OCI-M1 (cell line): ENCODE measurements around the gene PLEKHG2.

ENCODE experiments used
- DNase-seq: peaks from one replicate; lab custom pipeline; 2025; lab: John Stamatoyannopoulos, UW

Gene PLEKHG2

DNA sequence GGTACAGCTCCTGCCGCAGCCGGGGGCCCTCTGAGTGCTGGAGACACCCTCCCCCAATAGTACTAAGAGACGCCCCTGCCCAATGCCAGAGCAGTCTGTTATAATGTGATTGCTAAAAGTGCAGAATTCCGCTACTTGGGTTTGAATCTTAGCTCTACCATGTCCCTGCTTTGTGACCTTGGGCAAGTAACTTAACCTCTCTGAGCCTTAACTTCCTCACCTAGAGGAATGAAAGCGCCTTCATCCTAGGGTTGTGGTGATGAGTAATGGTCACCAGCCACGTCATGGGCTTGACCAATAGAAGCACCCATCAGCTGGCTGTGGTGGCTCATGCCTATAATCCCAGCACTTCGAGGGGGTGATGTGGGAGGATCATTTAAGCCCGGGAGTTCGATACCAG lies 6.5 kb downstream of the PLEKHG2 start:
- DNase-seq, result no peak

DNA sequence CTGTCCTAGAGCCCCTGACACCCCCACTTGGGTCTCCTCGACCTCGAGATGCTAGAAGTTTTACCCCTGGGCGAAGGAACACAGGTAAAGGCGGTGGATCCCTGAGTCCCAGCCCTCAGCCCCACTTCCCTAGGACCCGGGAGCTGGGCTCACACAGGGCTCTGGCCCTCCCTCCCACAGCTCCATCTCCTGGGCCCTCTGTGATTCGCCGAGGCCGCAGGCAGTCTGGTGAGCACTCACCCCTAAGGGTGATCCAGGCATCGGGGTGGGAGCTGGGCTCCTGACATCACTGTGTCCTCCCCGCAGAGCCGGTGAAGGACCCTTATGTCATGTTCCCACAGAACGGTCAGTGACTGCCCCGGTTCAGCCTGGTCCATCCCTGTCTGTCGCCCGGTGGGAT lies 8.3 kb downstream of the PLEKHG2 start:
- no peak for DNase-seq

DNA sequence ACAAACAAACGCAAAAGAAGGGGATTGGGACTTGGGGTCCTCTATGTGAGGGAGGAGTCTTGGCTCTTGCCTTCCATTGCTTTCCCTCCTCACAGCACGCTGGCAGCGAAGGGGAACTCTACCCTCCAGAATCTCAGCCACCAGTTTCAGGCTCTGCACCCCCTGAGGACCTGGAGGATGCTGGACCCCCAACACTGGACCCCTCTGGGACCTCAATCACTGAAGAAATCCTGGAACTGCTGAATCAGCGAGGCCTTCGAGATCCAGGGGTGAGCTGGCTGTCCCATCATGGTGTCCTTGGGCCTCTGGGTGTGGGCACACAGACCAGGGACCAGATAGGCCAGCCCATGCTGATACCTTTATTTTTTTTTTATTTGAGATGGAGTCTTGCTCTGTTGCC lies 9.6 kb downstream of the PLEKHG2 start:
- no peak for DNase-seq

DNA sequence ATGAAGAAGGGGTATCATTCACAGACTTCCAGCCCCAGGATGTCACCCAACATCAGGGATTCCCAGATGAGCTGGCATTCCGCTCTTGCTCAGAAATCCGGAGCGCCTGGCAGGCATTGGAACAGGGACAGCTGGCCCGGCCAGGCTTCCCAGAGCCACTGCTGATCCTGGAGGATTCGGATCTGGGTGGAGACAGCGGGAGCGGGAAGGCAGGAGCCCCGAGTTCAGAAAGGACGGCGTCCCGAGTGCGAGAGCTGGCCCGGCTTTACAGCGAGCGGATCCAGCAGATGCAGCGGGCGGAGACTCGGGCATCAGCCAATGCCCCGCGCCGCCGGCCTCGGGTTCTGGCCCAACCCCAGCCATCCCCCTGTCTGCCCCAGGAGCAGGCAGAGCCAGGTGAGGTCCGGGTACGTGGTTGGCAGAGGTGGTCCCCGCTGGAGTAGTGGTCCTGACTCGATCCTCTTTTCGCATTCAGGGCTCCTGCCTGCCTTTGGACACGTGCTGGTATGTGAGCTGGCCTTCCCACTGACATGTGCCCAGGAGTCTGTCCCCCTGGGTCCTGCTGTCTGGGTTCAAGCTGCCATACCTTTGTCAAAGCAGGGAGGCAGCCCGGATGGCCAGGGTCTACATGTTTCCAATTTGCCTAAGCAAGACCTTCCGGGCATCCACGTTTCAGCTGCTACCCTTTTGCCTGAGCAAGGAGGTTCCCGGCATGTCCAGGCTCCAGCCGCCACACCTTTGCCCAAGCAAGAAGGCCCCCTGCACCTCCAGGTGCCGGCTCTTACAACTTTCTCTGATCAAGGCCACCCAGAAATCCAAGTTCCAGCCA lies 11.0 kb downstream of the PLEKHG2 start:
- DNase-seq, result no peak

DNA sequence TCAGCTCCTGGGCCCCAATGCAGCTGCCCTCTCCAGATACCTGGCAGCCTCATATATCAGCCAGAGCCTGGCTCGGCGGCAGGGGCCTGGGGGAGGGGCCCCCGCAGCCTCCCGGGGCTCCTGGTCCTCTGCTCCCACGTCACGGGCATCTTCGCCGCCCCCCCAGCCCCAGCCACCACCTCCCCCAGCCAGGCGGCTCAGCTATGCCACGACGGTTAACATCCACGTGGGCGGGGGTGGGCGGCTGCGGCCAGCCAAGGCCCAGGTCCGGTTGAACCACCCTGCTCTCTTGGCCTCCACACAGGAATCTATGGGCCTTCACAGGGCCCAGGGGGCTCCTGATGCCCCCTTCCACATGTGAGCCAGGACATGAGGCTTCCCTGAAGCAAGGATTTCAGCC lies 12.5 kb downstream of the PLEKHG2 start:
- no peak for DNase-seq

DNA sequence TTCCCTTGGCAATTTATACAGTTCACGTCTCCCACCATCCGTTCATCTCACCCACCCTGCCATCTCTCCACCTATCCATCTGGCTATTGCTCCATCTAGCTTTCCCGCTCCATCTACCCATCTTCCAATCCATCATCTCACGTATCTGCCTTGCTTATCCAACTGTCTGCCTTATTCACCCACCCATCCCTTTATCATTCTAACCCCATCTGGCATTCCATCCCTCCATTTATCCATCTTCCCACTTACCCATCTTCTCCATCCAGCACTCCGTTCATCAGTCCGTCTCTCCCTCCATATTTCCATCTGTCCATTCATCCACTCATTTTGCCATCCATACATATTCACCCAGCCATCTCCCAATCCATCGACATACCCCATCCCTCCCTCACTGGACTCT lies 13.3 kb downstream of the PLEKHG2 start:
- no peak for DNase-seq

DNA sequence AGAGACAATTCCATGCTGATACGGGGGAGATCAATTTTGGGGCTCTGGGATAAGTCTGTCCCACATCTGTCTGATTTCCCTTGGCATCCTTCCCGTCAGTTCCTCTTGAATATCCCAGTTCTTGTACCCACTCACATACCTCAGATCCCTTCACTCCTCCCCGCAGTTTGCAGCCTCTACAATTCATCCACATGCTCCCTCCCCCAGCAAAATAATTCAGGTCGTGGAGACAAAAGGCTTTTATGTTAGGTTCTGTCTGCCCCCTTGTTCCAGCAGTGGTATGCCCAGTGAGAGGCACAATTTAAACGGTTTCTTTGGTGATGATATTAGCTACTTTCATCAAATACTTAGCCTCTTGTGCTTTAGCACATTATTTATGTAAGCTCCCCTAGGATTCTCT lies 13.7 kb downstream of the PLEKHG2 start:
- no peak for DNase-seq

DNA sequence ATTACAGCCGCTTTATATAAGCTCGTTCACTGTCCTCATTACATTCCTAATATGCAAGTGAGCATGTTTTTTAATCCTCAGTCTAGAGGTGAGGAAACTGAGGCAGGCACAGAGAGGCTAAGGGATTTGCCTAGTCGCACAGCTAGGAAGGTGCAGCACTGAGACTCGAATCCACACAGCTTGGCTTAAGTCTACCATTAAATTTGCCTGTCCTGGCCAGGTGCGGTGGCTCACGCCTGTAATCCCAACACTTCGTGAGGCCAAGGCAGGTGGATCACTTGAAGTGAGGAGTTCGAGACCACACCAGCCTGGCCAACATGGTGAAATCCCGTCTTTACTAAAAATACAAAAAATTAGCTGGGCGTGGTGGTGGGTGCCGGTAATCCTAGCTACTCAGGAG lies 15.2 kb downstream of the PLEKHG2 start:
- DNase-seq, result no peak

DNA sequence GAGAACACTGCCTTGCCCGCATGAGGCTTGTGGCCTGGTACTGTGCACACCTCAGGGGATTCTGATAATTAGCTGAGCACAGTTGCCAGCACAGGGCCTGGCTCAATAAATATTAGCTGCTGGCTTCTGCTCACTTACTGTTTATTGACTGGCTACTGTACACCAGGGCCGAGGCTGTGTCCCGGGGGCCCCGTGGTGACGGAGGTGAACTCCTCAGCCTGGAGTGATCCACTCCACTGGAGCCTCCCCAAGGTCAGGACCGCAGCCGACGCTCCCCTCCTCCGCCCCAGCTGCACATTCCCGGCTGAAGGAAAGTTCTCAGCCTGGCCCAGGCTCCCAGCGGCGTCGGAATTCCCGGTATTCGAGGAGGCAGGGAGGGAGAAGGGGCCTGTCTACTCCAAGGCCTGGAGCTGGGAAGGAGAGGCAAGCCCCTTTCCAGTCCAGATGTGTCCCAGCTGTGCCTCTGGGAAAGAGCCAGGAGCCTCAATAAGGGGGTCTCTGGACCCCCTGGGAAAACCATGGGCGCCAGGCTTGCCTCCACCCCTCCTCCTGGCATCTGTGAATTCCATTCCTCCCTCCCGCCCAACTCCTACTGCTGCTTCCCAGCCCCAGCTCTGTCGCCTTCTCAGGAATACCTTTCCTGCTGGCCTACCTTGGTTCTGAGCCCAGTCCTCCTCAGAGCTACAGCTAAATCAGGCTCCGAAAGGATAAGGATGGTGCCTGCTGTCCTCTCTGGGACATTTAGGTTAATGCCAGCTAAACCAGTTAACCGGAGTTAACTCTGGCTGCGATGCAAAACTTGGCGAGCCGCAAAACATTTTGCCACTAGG lies 16.0 kb downstream of the PLEKHG2 start:
- no peak for DNase-seq

DNA sequence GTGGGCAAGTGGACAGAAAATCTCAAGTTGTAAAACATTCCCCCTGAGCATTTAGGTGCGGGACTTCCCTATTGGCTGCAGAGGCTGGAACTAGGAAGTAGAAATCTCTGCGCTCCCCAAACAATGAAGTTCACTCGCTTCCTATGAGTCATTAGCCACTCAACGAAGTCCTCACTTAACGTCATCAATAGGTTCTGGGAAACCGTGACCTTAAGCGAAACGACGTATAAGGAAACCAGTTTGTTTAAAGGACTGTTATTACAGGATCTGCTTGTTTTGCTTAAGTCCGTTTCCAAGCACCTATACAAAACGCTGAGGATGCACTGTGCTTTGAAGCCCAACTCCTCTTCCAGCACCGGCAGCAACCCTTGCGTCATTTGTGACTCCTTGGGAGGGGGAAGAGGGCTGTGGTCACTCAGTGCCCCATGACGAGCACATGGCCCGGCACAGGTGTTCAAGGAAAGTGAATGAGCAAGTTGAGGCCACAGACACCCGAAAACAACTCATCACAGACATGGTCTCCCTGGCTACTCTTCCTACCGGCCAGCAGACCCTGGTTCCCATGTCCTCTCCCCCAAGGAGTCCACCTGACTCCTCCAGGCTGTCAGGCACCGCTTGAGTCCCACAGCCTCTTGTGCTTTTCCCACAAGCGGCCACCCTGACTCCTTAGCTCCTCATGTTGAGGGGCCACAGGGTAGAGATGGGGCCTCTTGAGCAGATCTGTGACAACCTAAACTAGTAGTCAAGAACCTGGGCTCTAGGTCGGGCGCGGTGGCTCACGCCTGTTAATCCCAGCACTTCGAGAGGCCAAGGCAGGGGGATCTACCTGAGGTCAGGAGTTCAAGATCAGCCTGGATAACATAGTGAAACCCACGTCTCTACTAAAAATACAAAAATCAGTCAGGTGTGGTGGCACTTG lies 18.5 kb downstream of the PLEKHG2 start:
- no peak for DNase-seq

DNA sequence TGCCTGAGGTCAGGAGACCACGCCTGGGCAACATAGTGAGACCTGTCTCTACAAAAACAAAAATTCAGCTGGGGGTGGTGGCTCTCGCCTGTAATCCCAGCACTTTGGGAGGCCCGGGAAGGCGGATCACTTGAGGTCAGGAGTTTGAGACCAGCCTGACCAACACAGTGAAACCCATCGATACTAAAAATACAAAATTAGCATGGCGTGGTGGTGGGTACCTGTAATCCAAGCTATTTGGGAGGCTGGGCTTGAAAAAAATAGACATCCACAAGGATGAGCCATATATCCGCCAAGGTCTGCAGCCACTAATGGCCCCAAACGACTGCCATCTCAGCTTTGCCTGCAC lies 20.2 kb downstream of the PLEKHG2 start:
- DNase-seq, result no peak

DNA sequence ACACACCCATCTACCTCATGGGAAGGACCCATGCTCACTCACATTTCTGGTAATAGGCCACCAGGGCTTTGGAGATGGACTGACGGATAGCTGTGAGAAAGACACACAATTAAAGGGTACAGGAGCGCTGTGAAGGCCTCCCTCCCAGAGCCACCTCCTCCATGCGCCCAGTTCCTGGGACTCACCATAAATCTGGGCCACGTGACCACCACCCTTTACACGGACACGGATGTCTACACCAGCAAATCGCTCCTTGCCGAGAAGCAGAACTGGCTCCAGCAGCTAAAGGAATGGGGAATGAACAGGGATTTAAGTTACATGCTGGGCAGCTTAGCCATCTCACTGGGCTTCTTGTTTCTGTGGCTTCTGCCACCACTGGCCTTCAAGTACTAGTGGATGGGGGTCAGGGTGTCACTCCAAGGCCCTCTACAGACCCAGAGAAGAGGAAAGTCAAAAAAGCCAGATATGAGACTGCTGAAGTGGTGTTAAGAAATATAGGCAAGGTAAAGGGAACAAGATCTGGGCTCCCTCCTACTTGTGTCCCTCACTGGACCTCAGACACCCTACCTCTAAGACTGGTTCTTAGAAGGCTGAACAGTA lies 21.1 kb downstream of the PLEKHG2 start:
- no peak for DNase-seq

DNA sequence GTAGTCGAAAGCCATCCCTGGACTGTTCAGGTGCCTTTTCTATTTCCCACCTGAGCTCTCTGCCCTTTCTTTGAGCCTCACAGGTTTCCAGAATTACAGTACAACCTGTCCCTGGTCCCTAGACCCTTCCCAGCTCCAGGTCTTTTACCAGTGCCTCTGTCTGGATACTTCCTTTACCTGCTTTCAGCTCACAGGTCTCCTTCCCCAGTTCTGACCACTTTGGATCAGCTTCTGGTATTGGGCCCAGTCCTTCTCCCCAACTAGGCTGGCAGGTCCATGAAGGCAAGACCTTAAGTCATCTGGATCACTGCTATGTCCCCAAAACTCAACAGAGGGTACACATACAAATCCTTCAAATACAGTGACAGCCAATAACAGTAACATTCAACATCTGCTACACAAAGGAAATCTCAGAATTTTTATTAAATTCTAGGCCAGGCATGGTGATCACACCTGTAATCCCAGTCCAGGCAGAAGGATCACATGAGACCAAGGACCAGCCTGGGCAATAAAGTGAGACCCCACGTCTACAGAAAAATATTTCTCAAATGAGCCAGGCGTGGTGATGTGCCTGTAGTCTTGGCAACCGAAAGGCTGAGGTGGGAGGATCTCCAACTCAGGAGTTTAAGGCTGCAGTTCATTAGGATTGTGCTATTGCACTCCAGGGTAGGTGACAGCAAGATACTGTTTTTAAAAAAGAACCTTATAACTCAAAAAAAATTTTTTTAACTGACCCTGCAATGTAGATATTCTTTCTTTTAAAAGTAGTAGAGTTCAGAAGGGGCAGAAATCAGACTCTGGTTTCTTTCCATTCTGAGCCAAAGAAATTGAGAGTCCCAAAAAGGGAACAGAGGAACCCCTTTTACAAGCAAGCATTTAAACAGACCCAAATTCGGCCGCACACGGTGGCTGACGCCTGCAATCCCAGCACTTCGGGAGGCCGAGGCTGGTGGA lies 21.9 kb downstream of the PLEKHG2 start:
- DNase-seq, result no peak

DNA sequence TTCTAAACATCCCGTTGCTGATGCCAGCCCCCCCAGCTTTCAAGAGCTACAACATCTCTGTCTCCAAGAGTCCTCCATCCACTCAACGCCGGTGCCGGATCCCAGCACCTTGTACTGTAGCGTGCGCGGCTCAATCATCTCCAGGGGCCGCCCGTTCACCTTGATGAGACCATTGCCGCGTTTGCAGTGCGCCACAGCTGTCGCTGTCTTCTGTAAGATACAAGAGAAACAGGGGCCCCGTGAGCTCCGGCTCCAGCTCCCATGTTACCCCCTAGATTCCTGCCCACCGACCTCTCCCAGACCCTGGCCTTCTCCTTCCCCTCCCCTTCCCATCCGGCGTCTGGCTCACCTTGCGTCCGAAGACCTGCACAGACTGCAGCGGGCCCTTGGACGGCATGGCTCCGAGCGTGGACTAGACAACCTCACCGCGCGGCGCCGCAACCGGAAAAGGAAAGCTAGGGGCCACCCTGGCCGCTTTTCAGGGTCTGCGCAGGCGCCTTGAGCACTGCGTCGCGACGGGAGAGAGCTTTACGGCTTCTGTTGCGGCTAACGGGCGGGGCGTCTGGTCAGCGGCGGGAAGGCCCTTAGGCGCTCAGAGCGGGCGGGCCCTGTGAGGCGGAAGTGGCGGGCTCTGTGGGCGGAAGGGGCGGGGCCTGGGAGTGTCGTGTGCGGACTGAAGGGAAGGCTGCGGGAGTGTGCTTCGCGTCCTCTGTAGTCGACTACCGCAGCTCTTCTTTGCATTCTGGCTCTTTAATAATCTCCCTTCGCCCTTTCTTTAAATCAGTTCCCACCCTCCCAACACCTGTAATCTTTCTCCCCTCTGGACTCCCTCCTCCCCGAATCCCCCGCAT lies 23.3 kb downstream of the PLEKHG2 start, which contains the start of gene RPS16:
Gene RPS16, minus strand, starts transcription at position 451 of the 851 bp plus-strand sequence. Its CDS starts 54 bp downstream, at position 397.
- DNase-seq, result peak; percentile 100

DNA sequence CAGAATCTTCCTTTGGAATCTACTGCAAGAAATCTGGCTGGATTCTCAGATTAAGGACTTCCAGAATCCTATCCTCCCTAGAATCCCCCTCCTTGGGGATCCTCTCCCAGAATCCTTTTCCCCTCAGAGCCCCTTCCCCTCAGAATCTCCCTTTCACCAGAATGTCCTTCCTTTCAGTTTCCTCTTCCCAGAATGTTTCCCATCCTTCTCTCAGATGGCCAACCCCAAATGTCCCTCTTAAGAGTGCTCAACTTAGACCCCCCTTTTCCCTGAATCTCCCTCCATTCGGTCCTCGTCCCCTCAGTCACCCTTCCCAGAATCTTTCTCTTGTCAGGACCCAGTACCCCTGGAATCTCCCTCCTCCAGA lies 23.9 kb downstream of the PLEKHG2 start:
- DNase-seq, result no peak

DNA sequence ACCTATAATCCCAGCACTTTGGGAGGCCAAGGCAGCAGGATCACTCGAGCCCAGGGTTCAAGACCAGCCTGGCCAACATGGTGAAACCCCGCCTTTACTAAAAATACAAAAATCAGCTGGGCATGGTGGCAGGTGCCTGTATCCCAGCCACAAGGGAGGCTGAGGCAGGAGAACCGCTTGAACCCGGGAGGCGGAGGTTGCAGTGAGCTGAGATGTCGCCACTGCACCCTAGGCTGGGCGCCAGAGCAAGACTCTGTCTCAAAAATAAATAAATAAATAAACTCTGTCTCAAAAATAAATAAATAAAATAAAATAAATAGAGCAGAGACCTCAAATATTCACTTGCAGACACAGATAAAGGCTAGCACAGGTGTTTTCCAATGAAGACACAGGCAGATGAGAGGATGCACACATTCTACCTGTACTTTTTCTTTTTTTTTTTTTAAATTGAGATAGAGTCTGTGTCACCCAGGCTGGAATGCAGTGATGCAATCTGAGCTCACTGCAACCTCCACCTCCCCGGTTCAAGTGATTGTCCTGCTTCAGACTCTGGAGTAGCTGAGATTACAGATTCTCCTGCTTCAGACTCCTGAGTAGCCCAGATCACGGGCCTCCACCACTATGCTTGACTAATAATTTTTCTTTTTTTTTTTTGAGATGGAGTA lies 25.9 kb downstream of the PLEKHG2 start:
- DNase-seq, result peak; percentile 12

DNA sequence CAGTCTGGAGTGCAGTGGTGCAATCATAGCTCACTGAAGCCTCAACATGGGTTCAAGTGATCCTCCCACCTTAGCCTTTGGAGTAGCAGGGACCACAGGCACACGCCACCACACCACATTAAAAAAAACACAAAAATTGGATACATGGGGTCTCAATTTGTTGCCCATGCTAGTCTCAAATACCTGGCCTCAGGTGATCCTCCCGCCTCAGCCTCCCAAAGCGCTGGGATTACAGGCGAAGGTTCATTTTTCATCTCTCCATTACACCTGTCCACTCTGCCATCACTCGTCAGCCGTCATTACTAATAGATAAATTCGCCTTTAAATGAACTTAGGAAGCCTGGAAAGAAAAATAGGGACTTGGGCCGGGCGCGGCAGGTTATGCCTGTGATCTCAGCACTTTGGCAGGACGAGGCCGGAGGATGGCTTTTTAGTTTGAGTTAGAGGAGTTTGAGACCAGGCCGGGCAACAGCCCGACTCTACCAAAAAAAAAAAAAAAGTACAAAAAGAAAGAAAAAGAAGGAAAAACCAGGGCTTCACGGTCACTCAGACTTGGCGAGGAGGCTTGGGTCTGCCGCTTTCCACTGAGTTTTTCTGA lies 32.2 kb downstream of the PLEKHG2 start:
- DNase-seq, result no peak

DNA sequence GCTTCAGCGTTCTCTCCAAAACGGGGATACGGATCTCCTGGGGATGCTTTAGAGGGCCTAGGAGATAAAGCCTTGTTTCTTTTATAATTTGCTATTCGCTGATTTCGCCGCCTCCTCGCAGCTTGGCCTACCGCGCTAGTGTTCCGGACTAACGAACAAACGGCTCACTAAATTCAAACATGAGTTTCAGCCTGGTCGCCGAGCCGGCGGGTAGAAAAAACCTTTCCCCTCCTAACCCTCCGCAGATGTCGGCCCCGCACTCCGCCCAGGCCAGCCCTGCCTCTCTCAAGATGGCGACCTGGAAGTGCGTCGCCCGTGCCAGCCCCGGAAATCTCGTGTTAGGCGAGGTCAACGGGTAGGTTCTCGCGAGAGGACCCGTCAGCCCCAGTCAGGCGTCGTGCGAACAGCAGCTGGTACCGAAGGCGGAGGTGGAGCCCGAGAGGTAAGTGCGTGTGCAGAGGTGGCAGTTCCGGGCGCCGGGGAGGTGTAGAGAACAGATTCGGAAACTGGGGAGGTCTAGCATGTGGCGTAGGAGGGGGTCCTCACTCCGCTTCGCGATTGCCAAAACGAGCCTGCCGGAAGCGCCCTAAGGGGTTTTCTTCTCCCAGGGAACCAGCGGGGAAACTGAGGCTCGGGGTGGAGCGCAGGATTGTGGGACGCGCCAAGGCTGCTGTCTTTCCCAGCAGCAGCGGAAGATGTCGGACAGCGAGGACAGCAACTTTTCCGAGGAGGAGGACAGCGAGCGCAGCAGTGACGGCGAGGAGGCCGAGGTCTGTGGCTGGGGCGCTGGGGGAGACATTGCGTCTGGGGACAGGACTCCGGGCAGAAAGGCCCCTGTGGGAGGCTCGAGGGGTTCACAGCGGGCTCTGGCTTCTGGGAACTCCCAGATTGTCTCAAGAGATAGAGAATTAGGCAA lies 33.0 kb downstream of the PLEKHG2 start, which contains the start of gene SUPT5H:
Gene SUPT5H, plus strand, starts transcription at position 387 of the 916 bp plus-strand sequence. Its CDS starts 309 bp downstream, at position 696.
- DNase-seq, result peak; percentile 99
